GM18526 (cell line): Measurements from ENCODE around the gene INTS1.

ENCODE experiments used
- POLR2A ChIP-seq: IDR thresholded peaks from 3 replicates; pipeline ENCODE4 v1.6.1; 2011; ENCODE audit not compliant: insufficient read length; ENCODE audit errors: extremely low read depth

INTS1 gene

GRCh38 chr7:1537535-1538412 lies 33.6 kb upstream of the INTS1 start:
- no peak for TF ChIP-seq POLR2A

GRCh38 chr7:1536743-1537534 lies 32.8 kb upstream of the INTS1 start:
- TF ChIP-seq POLR2A: no peak

GRCh38 chr7:1536455-1536742 lies 32.2 kb upstream of the INTS1 start:
- TF ChIP-seq POLR2A: no peak

GRCh38 chr7:1535701-1536454 lies 31.7 kb upstream of the INTS1 start:
- TF ChIP-seq POLR2A: no peak

- no peak for TF ChIP-seq POLR2A
Observed at GRCh38 chr7:1535100-1535458, 30.9 kb upstream of the INTS1 start.

- no peak for TF ChIP-seq POLR2A
Observed at GRCh38 chr7:1534330-1535099, 30.3 kb upstream of the INTS1 start.

- TF ChIP-seq POLR2A: no peak
Observed at GRCh38 chr7:1533547-1534329, 29.5 kb upstream of the INTS1 start.

GRCh38 chr7:1533255-1533546 lies 29.0 kb upstream of the INTS1 start:
- no peak for TF ChIP-seq POLR2A

- no peak for TF ChIP-seq POLR2A
Observed at GRCh38 chr7:1532456-1533254, 28.5 kb upstream of the INTS1 start.

GRCh38 chr7:1531979-1532455 lies 27.8 kb upstream of the INTS1 start:
- TF ChIP-seq POLR2A: no peak

GRCh38 chr7:1531263-1531978 lies 27.2 kb upstream of the INTS1 start:
- TF ChIP-seq POLR2A: no peak

GRCh38 chr7:1530946-1531262 lies 26.7 kb upstream of the INTS1 start:
- no peak for TF ChIP-seq POLR2A
